HL-60 (cell line): ENCODE measurements around the gene TUG1.

Experiments used
- DNase-seq, 2 experiments: peaks; one replicate each; pipeline ENCODE4 v3.0.0-alpha.2; 2010 to 2020; ENCODE audit warnings: low read depth in 1 of 2, low spot score in 1 of 2
- H3K27ac ChIP-seq: fragments of 250-450 bp; sonication (Bioruptor Pico); replicated peaks from 2 replicates; pipeline ENCODE4 v1.5.1; 2020; ENCODE audit warnings: mild to moderate bottlenecking, moderate library complexity
- H3K27me3 ChIP-seq: fragments of 250-450 bp; sonication (Bioruptor Pico); 2 replicates; pipeline ENCODE4 v1.5.1; 2021; ENCODE audit warnings: mild to moderate bottlenecking, moderate library complexity; ENCODE audit not compliant: insufficient read depth, poor library complexity, severe bottlenecking
- H3K4me3 ChIP-seq: replicated peaks from 2 replicates; pipeline ENCODE4 v1.5.1; 2011; ENCODE audit warnings: mild to moderate bottlenecking, control low read depth, low read length; ENCODE audit not compliant: insufficient read depth
- CTCF ChIP-seq: IDR thresholded peaks from one replicate; pipeline ENCODE4 v1.5.1; 2011; ENCODE audit warnings: low read length, control low read depth, inconsistent platforms; ENCODE audit not compliant: insufficient read depth
- GABPA ChIP-seq: IDR thresholded peaks from 2 replicates; pipeline ENCODE4 v1.6.1; 2012; ENCODE audit warnings: low read depth
- POLR2AphosphoS5 ChIP-seq: IDR thresholded peaks from 2 replicates; pipeline ENCODE4 v1.6.1; 2012; ENCODE audit warnings: low read depth
- REST ChIP-seq: IDR thresholded peaks from 2 replicates; pipeline ENCODE4 v1.6.1; 2012; ENCODE audit warnings: low read depth; ENCODE audit not compliant: insufficient replicate concordance
- SPI1 ChIP-seq: IDR thresholded peaks from 2 replicates; pipeline ENCODE4 v1.6.1; 2012; ENCODE audit warnings: low read depth, mild to moderate bottlenecking, borderline replicate concordance

The TUG1 gene

GRCh38 chr22:31005535-31005934 is 36.5 kb downstream of the TUG1 start:
- no peak overlapping the region for H3K27ac ChIP-seq
- DNase-seq, result no peak
- no peak for TF ChIP-seq REST
- no peak for TF ChIP-seq CTCF
- TF ChIP-seq POLR2AphosphoS5, result no peak
- no peak for TF ChIP-seq GABPA
- TF ChIP-seq SPI1, result no peak

GRCh38 chr22:31019191-31019930 is 50.3 kb downstream of the TUG1 start:
- Histone ChIP-seq H3K27ac (no peak overlapping the region), H3K27me3 (no peaks in the 10 kb centered on the region), H3K4me3 (no peak overlapping the region)
- TF ChIP-seq SPI1 (no peak), CTCF (no peak), POLR2AphosphoS5 (no peak), GABPA (no peak), REST (no peak)
- no peak for DNase-seq

More at GRCh38 chr22:31005535-31005934, 36.5 kb downstream of the TUG1 start:
- no peak overlapping the region for H3K4me3 ChIP-seq
- no peaks in the 10 kb centered on the region for H3K27me3 ChIP-seq

- Histone ChIP-seq H3K27me3 (no peaks in the 10 kb centered on the region), H3K27ac (no peak overlapping the region), H3K4me3 (no peak overlapping the region)
- no peak for DNase-seq
- TF ChIP-seq CTCF, result no peak
- TF ChIP-seq REST, result no peak
- no peak for TF ChIP-seq GABPA
- no peak for TF ChIP-seq SPI1
- TF ChIP-seq POLR2AphosphoS5, result no peak
Measured at GRCh38 chr22:31020334-31020733, 51.3 kb downstream of the TUG1 start.
